K562 (cell line): ENCODE measurements around the gene TTYH2. TPM values are rescaled to one million over a fixed set of nuclear protein-coding genes. Genes with fewer than 3 reads are reported as not detected.

Experiments
- ATAC-seq: fragments of 200-7000 bp; cut with Tn5 transposase; 3 replicates; pipeline ENCODE4 v1.9.1; 2020; ENCODE audit warnings: moderate library complexity
- BruUV-seq: library from RNA; stranded (reverse); fragments of 400-500 nt; replicated peaks from 2 replicates; lab custom pipeline; 2021; lab: Mats Ljungman, UMichigan
- CTCF ChIA-PET: fragments of 300-600 bp; formaldehyde crosslinking; extraction: SDS; loops from one replicate; lab custom pipeline; 2021; ENCODE audit warnings: low intra/inter-chr PET ratio; lab: Yijun Ruan, JAX
- POLR2A ChIA-PET: fragments of 300-600, 350-650 bp; sonication (Branson Sonifier 250); formaldehyde crosslinking; extraction: SDS; loops from one replicate; lab custom pipeline; 2021; ENCODE audit warnings: antibody characterized with exemption, inconsistent platforms; lab: Yijun Ruan, JAX
- DNase-seq, 4 experiments: peaks; one replicate each; pipeline versions ENCODE4 v3.0.0 to v3.0.0-alpha.2; 2011 to 2018; ENCODE audit warnings: low spot score in 3 of 4, mixed read lengths in 3 of 4; ENCODE audit errors: extremely low read depth in 1 of 4
- FAIRE-seq: peaks from 2 replicates; lab custom pipeline; 2011; peaks lifted over from hg19 to GRCh38; lab: Jason Lieb, UNC
- H2AFZ ChIP-seq: 2 replicates; pipeline ENCODE4 v1.6.0; 2011; ENCODE audit warnings: low read depth, low read length, control low read depth, inconsistent platforms
- H3K27ac ChIP-seq: fragments of 200-600 bp; 3 replicates; pipeline ENCODE4 v1.8.0; 2011; ENCODE audit warnings: low read depth, mild to moderate bottlenecking, control low read depth, inconsistent platforms, low read length, moderate library complexity, mixed read lengths; ENCODE audit errors: extremely low read depth
- H3K27me3 ChIP-seq, 2 experiments: fragments of 300-600 bp in 1 of 2; 2 replicates in 1 of 2; 3 replicates in 1 of 2; pipeline versions ENCODE4 v1.6.0 to v1.8.0; 2011; ENCODE audit warnings: inconsistent platforms in 2 of 2, low read length in 2 of 2, mild to moderate bottlenecking in 1 of 2, mixed read lengths in 1 of 2, moderate library complexity in 1 of 2; ENCODE audit not compliant: control insufficient read depth in 2 of 2, insufficient read depth in 2 of 2
- H3K36me3 ChIP-seq: fragments of 300-600 bp; 3 replicates; pipeline ENCODE4 v1.8.0; 2011; ENCODE audit warnings: mild to moderate bottlenecking, low read length, inconsistent platforms; ENCODE audit not compliant: control insufficient read depth, insufficient read depth
- H3K4me1 ChIP-seq, 2 experiments: fragments of 200-600 bp in 1 of 2; replicated peaks in 1 of 2; 2 replicates in 1 of 2; 3 replicates in 1 of 2; pipeline versions ENCODE4 v1.5.1 to v1.8.0; 2011; ENCODE audit warnings: inconsistent platforms in 2 of 2, low read length in 2 of 2, mild to moderate bottlenecking in 1 of 2, mixed read lengths in 1 of 2, moderate library complexity in 1 of 2; ENCODE audit not compliant: control insufficient read depth in 2 of 2, insufficient read depth in 2 of 2
- H3K4me2 ChIP-seq: 2 replicates; pipeline ENCODE4 v1.6.1; 2011; ENCODE audit warnings: low read length, control low read depth, inconsistent platforms, mixed read lengths; ENCODE audit not compliant: insufficient read depth
- H3K4me3 ChIP-seq: fragments of 200-600 bp; sonication (generic), shearing (Covaris generic); 2 replicates; pipeline ENCODE4 v1.5.1; 2016; ENCODE audit warnings: control low read depth, inconsistent platforms
- H3K79me2 ChIP-seq: fragments of 200-600 bp; 3 replicates; pipeline ENCODE4 v1.8.0; 2011; ENCODE audit warnings: low read length, inconsistent platforms; ENCODE audit not compliant: control insufficient read depth, insufficient read depth
- H3K9ac ChIP-seq, 2 experiments: 2 replicates each; pipeline versions ENCODE4 v1.6.0 to v1.6.1; 2011; ENCODE audit warnings: low read depth in 2 of 2, low read length in 2 of 2, control low read depth in 1 of 2, inconsistent platforms in 1 of 2, mild to moderate bottlenecking in 1 of 2, mixed read lengths in 1 of 2; ENCODE audit not compliant: insufficient read depth in 1 of 2
- H3K9me1 ChIP-seq: one replicate; pipeline ENCODE4 v1.6.0; 2011; ENCODE audit warnings: inconsistent platforms, mild to moderate bottlenecking, low read length, moderate library complexity; ENCODE audit not compliant: control insufficient read depth, insufficient read depth
- H3K9me3 ChIP-seq: replicated peaks from 2 replicates; pipeline ENCODE4 v1.5.1; 2011; ENCODE audit warnings: low read depth, low read length, inconsistent platforms; ENCODE audit not compliant: control insufficient read depth, insufficient read depth
- H4K20me1 ChIP-seq: replicated peaks from 2 replicates; pipeline ENCODE4 v1.6.1; 2011; ENCODE audit warnings: low read length, inconsistent platforms, mixed read lengths; ENCODE audit not compliant: control insufficient read depth, insufficient read depth
- NR2C1 ChIP-seq, 2 experiments: fragments of 450-650 bp; IDR thresholded peaks; 2 replicates each; pipeline ENCODE4 v1.6.1; 2017; ENCODE audit warnings: mild to moderate bottlenecking in 2 of 2, antibody characterized with exemption in 1 of 2, inconsistent platforms in 1 of 2, missing compliant biosample characterization in 1 of 2, missing genetic modification characterization in 1 of 2
- POLR3G ChIP-seq: IDR thresholded peaks from 2 replicates; pipeline ENCODE4 v1.6.1; 2011; ENCODE audit not compliant: insufficient read length, insufficient replicate concordance; ENCODE audit errors: extremely low read depth
- SIN3A ChIP-seq, 2 experiments: fragments of 150-350 bp in 1 of 2; IDR thresholded peaks; 2 replicates each; pipeline ENCODE4 v1.6.1; 2011 to 2016; ENCODE audit warnings: borderline replicate concordance in 2 of 2, low read depth in 2 of 2, low read length in 2 of 2, mild to moderate bottlenecking in 2 of 2, moderate library complexity in 2 of 2; ENCODE audit not compliant: control insufficient read depth in 1 of 2
- SOX6 ChIP-seq: fragments of 450-650 bp; IDR thresholded peaks from 2 replicates; pipeline ENCODE4 v1.6.1; 2014; ENCODE audit warnings: mild to moderate bottlenecking
- WGBS: fragments of 100-300 bp; shearing (Covaris generic); methylation state at CpG from one replicate; pipeline ENCODE4 v1.1.6; 2016; ENCODE audit warnings: low coverage, mixed read lengths; ENCODE audit not compliant: insufficient coverage; ENCODE audit errors: missing lambda C conversion rate; 5-methylcytosine and 5-hydroxymethylcytosine counted together
- in situ Hi-C: fragments of 300-500 bp; cut with MboI; formaldehyde crosslinking; loops from 4 replicates; pipeline ENCODE4 v1.15.0; 2018; ENCODE audit warnings: inconsistent platforms, mixed read lengths
- intact Hi-C: fragments of 100-400 bp; cut with micrococcal nuclease; formaldehyde crosslinking; loops from 2 replicates; pipeline ENCODE4 v1.14.2; 2022
- polyA plus RNA-seq, 8 experiments: library from polyadenylated mRNA; depleted of rRNA in 4 of 8; stranded (reverse) in 5 of 8; unstranded in 3 of 8; fragments of >200 nt; fragmentation: Nextera tagmentation in 2 of 8; fragmentation: Illumina TruSeq in 1 of 8; extraction: Ambion mirVana in 2 of 8; extraction: Trizol in 1 of 8; gene quantifications; 2 replicates each; pipeline versions ENCODE4 v1.2.1 to v1.2.3, GENCODE V29; 2011 to 2014; ENCODE audit warnings: inconsistent platforms in 1 of 8, missing spikeins in 1 of 8
- total RNA-seq, 7 experiments: library from RNA; depleted of rRNA in 6 of 7; stranded (reverse); fragments of >200 nt in 6 of 7; fragmentation: Illumina TruSeq in 2 of 7; extraction: Trizol in 2 of 7; gene quantifications; 2 replicates each; pipeline versions ENCODE4 v1.2.1 to v1.2.3, GENCODE V29; 2011 to 2021; ENCODE audit warnings: low replicate concordance in 1 of 7
- TF ChIP-seq, protein P1 (sequence below): conservative IDR thresholded peaks from 2 replicates; pipeline ENCODE4 v1.6.1; 2011; ENCODE audit warnings: low read depth, mild to moderate bottlenecking, low read length; ENCODE audit not compliant: control insufficient read depth
- TF ChIP-seq, protein P2 (sequence below): fragments of 450-650 bp; IDR thresholded peaks from 2 replicates; pipeline ENCODE4 v1.6.1; 2017; ENCODE audit warnings: antibody characterized with exemption, mild to moderate bottlenecking
- TF ChIP-seq, protein P3 (sequence below): sonication (generic); formaldehyde crosslinking; IDR thresholded peaks from 2 replicates; pipeline ENCODE4 v1.8.0; 2022; ENCODE audit warnings: missing genetic modification reagents, mild to moderate bottlenecking, moderate library complexity, borderline replicate concordance

TTYH2 gene
- total and polyA plus RNA-seq, 9 of the 15 experiments (the other 6 are each of a cell fraction or from before 2014, with no cell fraction given), result 0.03 to 2.0 (median 0.91) TPM

DNA sequence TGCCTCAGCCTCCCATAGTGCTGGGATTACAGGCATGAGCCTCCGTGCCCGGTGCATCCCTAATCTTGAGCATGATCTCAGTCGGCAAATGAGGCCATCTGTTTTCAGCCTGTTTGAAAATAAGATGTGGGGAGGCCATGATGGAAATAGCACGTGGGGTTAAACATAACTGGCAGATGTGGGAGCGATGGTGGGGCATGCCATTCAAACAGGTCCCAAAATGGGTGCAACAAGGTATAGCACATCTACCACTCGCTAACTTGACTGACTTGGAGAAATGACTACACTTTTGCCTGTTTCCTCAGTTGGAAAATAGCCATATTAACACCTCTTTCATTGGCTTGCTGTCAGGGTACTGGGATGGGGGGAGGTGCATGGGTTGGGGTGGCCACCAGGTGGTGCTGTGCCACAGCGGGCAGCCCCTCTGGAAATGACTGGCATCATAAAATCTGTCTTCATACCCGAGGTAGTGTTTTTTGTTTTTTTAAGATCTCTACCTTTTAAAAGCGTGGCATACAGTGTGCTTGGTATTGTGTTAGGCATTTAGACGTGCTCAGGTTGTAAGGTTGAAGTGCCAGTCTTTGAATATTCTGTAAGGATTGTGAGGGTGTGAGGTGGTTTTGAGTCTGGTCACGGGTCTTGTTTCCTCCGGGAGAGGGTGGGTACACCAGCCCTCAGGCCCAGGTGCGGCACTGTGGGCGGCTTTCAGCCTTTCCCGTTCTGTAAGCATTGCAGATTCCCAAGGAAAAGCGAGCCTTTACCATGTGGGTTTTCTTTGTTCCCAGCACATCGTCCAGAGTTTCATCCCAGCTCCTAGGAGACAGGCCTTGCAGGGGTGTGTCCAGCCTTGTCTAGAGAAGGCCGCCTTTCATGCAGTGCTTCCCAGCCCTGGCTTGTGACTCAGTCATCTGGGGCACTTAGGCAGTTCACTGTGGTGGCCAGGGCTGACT lies 2.9 kb upstream of the TTYH2 start:
- peak; percentile 75 for FAIRE-seq
- POLR2A ChIA-PET, result interaction anchor here (0.6 to 1.9 kb wide), 6 partner anchors 22 to 657 kb away, joined by 3 to 9 read pairs (median 4); no protein-coding TSS in a partner anchor
- no peak for TF ChIP-seq POLR3G
- TF ChIP-seq NR2C1 (IDR thresholded peaks at IDR 0.05), result peak; percentile 10; the same call in 1 of the 2 replicates
- TF ChIP-seq NR2C1 (tag; IDR thresholded peaks at IDR 0.05), result no peak
- TF ChIP-seq, protein P1, sequence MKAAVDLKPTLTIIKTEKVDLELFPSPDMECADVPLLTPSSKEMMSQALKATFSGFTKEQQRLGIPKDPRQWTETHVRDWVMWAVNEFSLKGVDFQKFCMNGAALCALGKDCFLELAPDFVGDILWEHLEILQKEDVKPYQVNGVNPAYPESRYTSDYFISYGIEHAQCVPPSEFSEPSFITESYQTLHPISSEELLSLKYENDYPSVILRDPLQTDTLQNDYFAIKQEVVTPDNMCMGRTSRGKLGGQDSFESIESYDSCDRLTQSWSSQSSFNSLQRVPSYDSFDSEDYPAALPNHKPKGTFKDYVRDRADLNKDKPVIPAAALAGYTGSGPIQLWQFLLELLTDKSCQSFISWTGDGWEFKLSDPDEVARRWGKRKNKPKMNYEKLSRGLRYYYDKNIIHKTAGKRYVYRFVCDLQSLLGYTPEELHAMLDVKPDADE, result no peak
- TF ChIP-seq SOX6, result peak; percentile 42; the same call in 1 of the 2 replicates
- peak in 1 of 2 experiments; percentile 64; a peak in 1 of 4 replicates for TF ChIP-seq SIN3A (IDR thresholded peaks at IDR 0.05; ENCODE audit: borderline replicate concordance in 2 of 2, control insufficient read depth in 1 of 2, low read depth in 2 of 2, low read length in 2 of 2)
- TF ChIP-seq, protein P2, sequence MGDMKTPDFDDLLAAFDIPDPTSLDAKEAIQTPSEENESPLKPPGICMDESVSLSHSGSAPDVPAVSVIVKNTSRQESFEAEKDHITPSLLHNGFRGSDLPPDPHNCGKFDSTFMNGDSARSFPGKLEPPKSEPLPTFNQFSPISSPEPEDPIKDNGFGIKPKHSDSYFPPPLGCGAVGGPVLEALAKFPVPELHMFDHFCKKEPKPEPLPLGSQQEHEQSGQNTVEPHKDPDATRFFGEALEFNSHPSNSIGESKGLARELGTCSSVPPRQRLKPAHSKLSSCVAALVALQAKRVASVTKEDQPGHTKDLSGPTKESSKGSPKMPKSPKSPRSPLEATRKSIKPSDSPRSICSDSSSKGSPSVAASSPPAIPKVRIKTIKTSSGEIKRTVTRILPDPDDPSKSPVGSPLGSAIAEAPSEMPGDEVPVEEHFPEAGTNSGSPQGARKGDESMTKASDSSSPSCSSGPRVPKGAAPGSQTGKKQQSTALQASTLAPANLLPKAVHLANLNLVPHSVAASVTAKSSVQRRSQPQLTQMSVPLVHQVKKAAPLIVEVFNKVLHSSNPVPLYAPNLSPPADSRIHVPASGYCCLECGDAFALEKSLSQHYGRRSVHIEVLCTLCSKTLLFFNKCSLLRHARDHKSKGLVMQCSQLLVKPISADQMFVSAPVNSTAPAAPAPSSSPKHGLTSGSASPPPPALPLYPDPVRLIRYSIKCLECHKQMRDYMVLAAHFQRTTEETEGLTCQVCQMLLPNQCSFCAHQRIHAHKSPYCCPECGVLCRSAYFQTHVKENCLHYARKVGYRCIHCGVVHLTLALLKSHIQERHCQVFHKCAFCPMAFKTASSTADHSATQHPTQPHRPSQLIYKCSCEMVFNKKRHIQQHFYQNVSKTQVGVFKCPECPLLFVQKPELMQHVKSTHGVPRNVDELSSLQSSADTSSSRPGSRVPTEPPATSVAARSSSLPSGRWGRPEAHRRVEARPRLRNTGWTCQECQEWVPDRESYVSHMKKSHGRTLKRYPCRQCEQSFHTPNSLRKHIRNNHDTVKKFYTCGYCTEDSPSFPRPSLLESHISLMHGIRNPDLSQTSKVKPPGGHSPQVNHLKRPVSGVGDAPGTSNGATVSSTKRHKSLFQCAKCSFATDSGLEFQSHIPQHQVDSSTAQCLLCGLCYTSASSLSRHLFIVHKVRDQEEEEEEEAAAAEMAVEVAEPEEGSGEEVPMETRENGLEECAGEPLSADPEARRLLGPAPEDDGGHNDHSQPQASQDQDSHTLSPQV, result peak; percentile 51; the same call in 1 of the 2 replicates
- TF ChIP-seq, protein P3, sequence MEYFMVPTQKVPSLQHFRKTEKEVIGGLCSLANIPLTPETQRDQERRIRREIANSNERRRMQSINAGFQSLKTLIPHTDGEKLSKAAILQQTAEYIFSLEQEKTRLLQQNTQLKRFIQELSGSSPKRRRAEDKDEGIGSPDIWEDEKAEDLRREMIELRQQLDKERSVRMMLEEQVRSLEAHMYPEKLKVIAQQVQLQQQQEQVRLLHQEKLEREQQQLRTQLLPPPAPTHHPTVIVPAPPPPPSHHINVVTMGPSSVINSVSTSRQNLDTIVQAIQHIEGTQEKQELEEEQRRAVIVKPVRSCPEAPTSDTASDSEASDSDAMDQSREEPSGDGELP (CRISPR knock-in tag), result peak; percentile 15; the same call in 1 of the 2 replicates

More for the DNA sequence above, 2.9 kb upstream of the TTYH2 start:
- Histone ChIP-seq H3K9me3 (no peaks in the 10 kb centered on the region), H3K9me1 (peaks cover 1% of the 10 kb centered on the region), H3K4me1 (peaks cover 39 to 47% of the 10 kb centered on the region in 2 experiments), H3K27me3 (no peaks in the 10 kb centered on the region), H2AFZ (no peak overlapping the region), H3K9ac (peak overlapping the region in 1 of 2 experiments; percentile 83; a peak in 2 of 4 replicates), H3K27ac (peak overlapping the region; percentile 34; the same call in 2 of the 3 replicates), H4K20me1 (peaks cover 51% of the 10 kb centered on the region), H3K79me2 (peaks cover 30% of the 10 kb centered on the region), H3K4me2 (no peak overlapping the region), H3K36me3 (peaks cover 57% of the 10 kb centered on the region), H3K4me3 (no peak overlapping the region)
- CTCF ChIA-PET, result interaction anchor here (0.6 to 1.7 kb wide), 5 partner anchors 86 to 169 kb away, joined by 3 to 12 read pairs (median 6); partner anchors contain the start of gene BTBD17
- in situ Hi-C loops, result loop anchor here (5.0 kb wide), 1 partner anchor 142 kb away; no protein-coding TSS in a partner anchor
- DNase-seq, result peak; percentile 58 to 83 (median 65)
- WGBS, result 49% methylated on average over 18 of the region's 18 CpGs
- ATAC-seq, result peak; percentile 59
- BruUV-seq, result no TSS peak
- intact Hi-C loops, result loop anchor here (1.0 to 5.0 kb wide), 3 partner anchors 72 to 152 kb away; partner anchors contain the start of gene BTBD17
